ENCODE data around the gene DPYD. TPM values are rescaled to one million over a fixed set of nuclear protein-coding genes. Genes with fewer than 3 reads are reported as not detected.

The DPYD gene
- total RNA-seq, 4 donors from 2014 or later, result 30.9 to 66.6 (median 48.2) TPM

GRCh38 chr1:97814121-97814520 lies 106.7 kb downstream of the DPYD start:
- H3K36me3 ChIP-seq, result no peaks in the 10 kb centered on the region
- H3K4me3 ChIP-seq, result no peak overlapping the region
- no peaks in the 10 kb centered on the region for H3K4me1 ChIP-seq
- DNase-seq, result no peak
- no peaks in the 10 kb centered on the region for H3K27me3 ChIP-seq
- H3K27ac ChIP-seq, result no peak overlapping the region
- no peaks in the 10 kb centered on the region for H3K9me3 ChIP-seq
- intact Hi-C loops (cut with DNase I; ENCODE audit: low total_unique reads), result no loop called here
- TF ChIP-seq, protein P1, sequence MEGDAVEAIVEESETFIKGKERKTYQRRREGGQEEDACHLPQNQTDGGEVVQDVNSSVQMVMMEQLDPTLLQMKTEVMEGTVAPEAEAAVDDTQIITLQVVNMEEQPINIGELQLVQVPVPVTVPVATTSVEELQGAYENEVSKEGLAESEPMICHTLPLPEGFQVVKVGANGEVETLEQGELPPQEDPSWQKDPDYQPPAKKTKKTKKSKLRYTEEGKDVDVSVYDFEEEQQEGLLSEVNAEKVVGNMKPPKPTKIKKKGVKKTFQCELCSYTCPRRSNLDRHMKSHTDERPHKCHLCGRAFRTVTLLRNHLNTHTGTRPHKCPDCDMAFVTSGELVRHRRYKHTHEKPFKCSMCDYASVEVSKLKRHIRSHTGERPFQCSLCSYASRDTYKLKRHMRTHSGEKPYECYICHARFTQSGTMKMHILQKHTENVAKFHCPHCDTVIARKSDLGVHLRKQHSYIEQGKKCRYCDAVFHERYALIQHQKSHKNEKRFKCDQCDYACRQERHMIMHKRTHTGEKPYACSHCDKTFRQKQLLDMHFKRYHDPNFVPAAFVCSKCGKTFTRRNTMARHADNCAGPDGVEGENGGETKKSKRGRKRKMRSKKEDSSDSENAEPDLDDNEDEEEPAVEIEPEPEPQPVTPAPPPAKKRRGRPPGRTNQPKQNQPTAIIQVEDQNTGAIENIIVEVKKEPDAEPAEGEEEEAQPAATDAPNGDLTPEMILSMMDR (IDR thresholded peaks at IDR 0.05), result no peak
- TF ChIP-seq POLR2A (IDR thresholded peaks at IDR 0.05), result no peak

- Histone ChIP-seq H3K27me3 (no peaks in the 10 kb centered on the region), H3K27ac (no peak overlapping the region), H3K4me3 (no peak overlapping the region), H3K36me3 (no peaks in the 10 kb centered on the region), H3K4me1 (no peaks in the 10 kb centered on the region), H3K9me3 (no peaks in the 10 kb centered on the region)
- no peak for TF ChIP-seq POLR2A (IDR thresholded peaks at IDR 0.05)
- TF ChIP-seq, protein P1 (IDR thresholded peaks at IDR 0.05), result no peak
- no peak for DNase-seq
- intact Hi-C loops (cut with DNase I; ENCODE audit: low total_unique reads), result no loop called here
These were observed 108.8 kb downstream of the DPYD start for GRCh38 chr1:97812076-97812475.

GRCh38 chr1:97806996-97807520 lies 113.8 kb downstream of the DPYD start:
- Histone ChIP-seq H3K4me3 (no peak overlapping the region), H3K27ac (no peak overlapping the region), H3K36me3 (no peaks in the 10 kb centered on the region), H3K4me1 (no peaks in the 10 kb centered on the region), H3K27me3 (no peaks in the 10 kb centered on the region), H3K9me3 (no peaks in the 10 kb centered on the region)
- intact Hi-C loops (cut with DNase I; ENCODE audit: low total_unique reads), result no loop called here
- DNase-seq, result no peak
- TF ChIP-seq, protein P1 (IDR thresholded peaks at IDR 0.05), result no peak
- TF ChIP-seq POLR2A (IDR thresholded peaks at IDR 0.05), result no peak

DNA sequence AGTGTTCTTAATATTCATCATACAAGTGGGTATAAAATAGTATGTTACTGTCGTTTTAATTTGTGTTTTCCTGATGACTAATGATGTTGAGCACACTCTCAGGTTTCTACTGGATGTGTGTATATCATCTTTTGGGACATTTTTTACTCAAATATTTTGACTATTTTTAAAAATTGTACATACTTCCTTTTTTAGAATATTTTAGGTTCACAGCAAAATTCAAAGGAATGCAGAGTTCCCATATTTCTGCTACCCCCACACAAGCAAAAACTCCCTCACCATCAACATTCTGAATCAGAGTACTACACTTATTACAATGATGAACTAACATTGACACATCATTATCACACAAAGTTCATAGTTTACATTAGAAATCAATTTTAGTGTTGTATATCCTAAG lies 114.5 kb downstream of the DPYD start:
- DNase-seq, result no peak

GRCh38 chr1:97805093-97805492 lies 115.7 kb downstream of the DPYD start:
- no peaks in the 10 kb centered on the region for H3K36me3 ChIP-seq
- DNase-seq, result no peak
- intact Hi-C loops (cut with DNase I; ENCODE audit: low total_unique reads), result no loop called here
- H3K27ac ChIP-seq, result no peak overlapping the region
- TF ChIP-seq POLR2A (IDR thresholded peaks at IDR 0.05), result no peak
- TF ChIP-seq, protein P1 (IDR thresholded peaks at IDR 0.05), result no peak
- no peaks in the 10 kb centered on the region for H3K9me3 ChIP-seq
- no peaks in the 10 kb centered on the region for H3K27me3 ChIP-seq
- no peaks in the 10 kb centered on the region for H3K4me1 ChIP-seq
- no peak overlapping the region for H3K4me3 ChIP-seq

More for the DNA sequence above, 114.5 kb downstream of the DPYD start:
- H3K9me3 ChIP-seq, result no peaks in the 10 kb centered on the region
- no peak for TF ChIP-seq POLR2A (IDR thresholded peaks at IDR 0.05)
- TF ChIP-seq, protein P1 (IDR thresholded peaks at IDR 0.05), result no peak
- H3K27ac ChIP-seq, result no peak overlapping the region
- H3K36me3 ChIP-seq, result no peaks in the 10 kb centered on the region
- intact Hi-C loops (cut with DNase I; ENCODE audit: low total_unique reads), result no loop called here
- H3K4me3 ChIP-seq, result no peak overlapping the region
- H3K27me3 ChIP-seq, result no peaks in the 10 kb centered on the region
- H3K4me1 ChIP-seq, result no peaks in the 10 kb centered on the region

Data from uterus (tissue), 4 donors.